ENCODE data around the gene FTO. TPM values are rescaled to one million over a fixed set of nuclear protein-coding genes. Genes with fewer than 3 reads are reported as not detected.

FTO gene
- total and polyA plus RNA-seq, 2 of the 13 experiments (the other 11 are each of a cell fraction or from before 2014, with no cell fraction given) = 41.6 to 55.8 TPM

GRCh38 chr16:53713403-53714204 is 9.6 kb downstream of the FTO start (continued):
- no peak for TF ChIP-seq ZNF710 (CRISPR knock-in tag; IDR thresholded peaks at IDR 0.05; ENCODE audit: borderline replicate concordance)

- Histone ChIP-seq H3K27me3 (ENCODE audit: control insufficient read depth in 1 of 2, insufficient read depth in 2 of 2, low read length in 2 of 2) (no peaks in the 10 kb centered on the region), H2AFZ (ENCODE audit: low read length) (no peak overlapping the region), H3K79me2 (ENCODE audit: insufficient read depth, low read length) (peaks cover 38% of the 10 kb centered on the region), H4K20me1 (ENCODE audit: insufficient read depth, low read length) (no peaks in the 10 kb centered on the region), H3K9ac (ENCODE audit: insufficient read depth, low read depth, low read length) (no peak overlapping the region), H3K36me3 (replicated peaks in 1 of 2; ENCODE audit: control insufficient read depth in 1 of 2, insufficient read depth in 2 of 2, low read length in 2 of 2) (no peaks in the 10 kb centered on the region), H3K4me1 (ENCODE audit: insufficient read depth, low read length) (peaks cover 13% of the 10 kb centered on the region; the same call in 1 of the 2 replicates), H3K4me3 (replicated peaks in 1 of 3; ENCODE audit: insufficient read depth in 1 of 3, low read depth in 2 of 3, low read length in 3 of 3) (no peak overlapping the region), H3K27ac (ENCODE audit: extremely low read length, insufficient read depth, low read length) (no peak overlapping the region), H3K4me2 (ENCODE audit: low read depth, low read length) (no peak overlapping the region), H3K9me3 (ENCODE audit: low read length) (no peaks in the 10 kb centered on the region)
- intact Hi-C loops (cut with micrococcal nuclease; ENCODE audit: unreplicated experiment) (no loop called here), in situ Hi-C loops (cut with HindIII; ENCODE audit: extremely low pct_ligation_motif_present, low pct_unique_long_range_greater_than_20kb) (no loop called here)
- no peak for FAIRE-seq
- ATAC-seq = no peak
- TF ChIP-seq CEBPB (IDR thresholded peaks at IDR 0.05; ENCODE audit: borderline replicate concordance, low read depth, low read length) (0 out of 2 replicates have a peak, but pooled peaks have one; percentile 1), MAFF (IDR thresholded peaks at IDR 0.05; ENCODE audit: low read depth, low read length) (peak; percentile 59), KIAA2018 (CRISPR knock-in tag; IDR thresholded peaks at IDR 0.05; ENCODE audit: borderline replicate concordance) (no peak), MAFK (conservative IDR thresholded peaks at IDR 0.05 in 1 of 2, IDR thresholded peaks at IDR 0.05 in 1 of 2; ENCODE audit: low read length in 2 of 2) (peak; percentile 19 to 69; a peak in 2 of 4 replicates)
- ChIA-PET POLR2A (interaction anchor here (2.3 kb wide), 1 partner anchor 10 kb away, joined by 6 read pairs; the partner anchor contains the start of genes FTO and RPGRIP1L), CTCF (ENCODE audit: low intra/inter-chr PET ratio, low total read pairs) (no interaction called here)
- no peak for DNase-seq (ENCODE audit: low spot score)
- TSS peak; percentile 11 for BruUV-seq (replicated peaks)
- WGBS (ENCODE audit: low lambda C conversion rate) = 89% methylated on average over 7 of the region's 7 CpGs
Observed at GRCh38 chr16:53714205-53715022, 10.5 kb downstream of the FTO start.
